ENCODE data around the gene UPP2. TPM values are rescaled to one million over a fixed set of nuclear protein-coding genes. Genes with fewer than 3 reads are reported as not detected.

Gene UPP2
- total RNA-seq, 4 donors from 2014 or later, result 0.11 TPM; not detected in 3

GRCh38 chr2:158143703-158144360 is 42.2 kb downstream of the UPP2 start:
- 69 to 76% methylated on average over 3 of the region's 3 CpGs for WGBS, 2 donors
- intact Hi-C loops (cut with DNase I), result no loop called here
- H3K27ac ChIP-seq, result no peak overlapping the region

DNA sequence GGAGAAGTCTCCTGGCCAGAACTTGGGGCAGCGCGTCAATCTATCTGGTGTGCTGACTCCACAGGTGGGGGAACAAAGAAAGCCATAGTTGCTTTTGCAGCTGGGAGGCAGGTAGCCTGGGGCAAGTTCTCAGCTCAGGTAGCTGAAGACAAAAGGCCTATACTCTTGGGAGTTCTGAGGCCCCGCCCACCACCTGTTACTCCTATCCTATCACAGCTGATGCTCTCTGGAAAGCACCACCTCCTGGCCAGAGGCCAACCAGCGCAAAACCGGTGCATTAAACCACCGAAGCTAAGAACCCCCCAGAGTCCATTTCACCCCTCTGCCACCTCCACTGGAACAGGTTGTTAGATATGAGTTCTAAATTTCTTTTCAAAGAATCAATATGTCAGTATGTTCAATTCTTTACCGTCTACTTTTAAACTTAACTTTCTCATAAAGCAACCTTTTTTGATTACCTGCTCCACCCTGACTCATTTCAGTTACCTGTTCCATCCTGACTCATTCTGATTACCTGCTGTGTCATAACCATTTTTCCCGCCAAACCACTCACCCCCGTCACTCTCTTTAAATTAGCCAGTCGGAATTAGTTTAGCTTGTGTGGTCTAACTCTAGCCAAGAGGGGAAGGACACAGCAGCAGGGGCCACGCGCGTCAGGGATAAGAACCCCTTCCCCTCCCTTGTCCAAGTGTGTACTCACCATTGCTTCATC is 43.4 kb downstream of the UPP2 start:
- Histone ChIP-seq H3K4me3 (replicated peaks in 1 of 3) (no peak overlapping the region), H3K27ac (no peak overlapping the region), H3K27me3 (no peaks in the 10 kb centered on the region), H3K9me3 (no peaks in the 10 kb centered on the region), H3K4me1 (no peaks in the 10 kb centered on the region), H3K36me3 (no peaks in the 10 kb centered on the region)
- no peak for TF ChIP-seq CTCF (IDR thresholded peaks at IDR 0.05)
- intact Hi-C loops (cut with DNase I), result no loop called here
- 94 to 95% methylated on average over 13 of the region's 13 CpGs for WGBS, 2 donors
- DNase-seq, result no peak

More at GRCh38 chr2:158143703-158144360, 42.2 kb downstream of the UPP2 start:
- Histone ChIP-seq H3K4me1 (no peaks in the 10 kb centered on the region), H3K36me3 (no peaks in the 10 kb centered on the region), H3K4me3 (replicated peaks in 1 of 3) (no peak overlapping the region), H3K9me3 (no peaks in the 10 kb centered on the region), H3K27me3 (no peaks in the 10 kb centered on the region)
- DNase-seq, result no peak
- no peak for TF ChIP-seq POLR2A (IDR thresholded peaks at IDR 0.05)
- TF ChIP-seq CTCF (IDR thresholded peaks at IDR 0.05), result no peak

GRCh38 chr2:158153270-158154015 is 51.8 kb downstream of the UPP2 start:
- 87 to 92% methylated on average over 2 to 3 of the region's 3 CpGs for WGBS, 2 donors
- no peak for TF ChIP-seq CTCF (IDR thresholded peaks at IDR 0.05)
- Histone ChIP-seq H3K36me3 (no peaks in the 10 kb centered on the region), H3K4me3 (replicated peaks in 1 of 3) (no peak overlapping the region), H3K27me3 (no peaks in the 10 kb centered on the region), H3K27ac (no peak overlapping the region), H3K9me3 (no peaks in the 10 kb centered on the region), H3K4me1 (no peaks in the 10 kb centered on the region)
- intact Hi-C loops (cut with DNase I), result no loop called here
- DNase-seq, result no peak

DNA sequence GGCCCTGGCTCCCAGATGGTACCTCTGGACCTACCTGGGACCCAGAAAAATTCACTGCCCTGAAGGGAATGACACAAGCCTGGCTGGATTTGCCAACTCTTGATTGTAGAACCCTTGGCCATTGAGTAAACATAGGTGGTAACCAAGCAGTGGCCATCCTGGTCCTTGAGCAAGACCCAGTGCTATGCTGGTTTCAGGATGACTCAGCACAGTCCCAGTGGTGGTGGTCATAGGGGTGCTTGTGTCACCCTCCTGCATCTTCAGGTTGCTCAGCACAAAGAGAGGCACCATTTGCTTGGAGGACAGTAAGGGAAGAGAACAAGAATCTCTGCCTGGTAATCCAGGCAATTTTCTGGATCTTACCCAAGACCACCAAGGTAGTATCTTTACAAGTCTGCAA is 52.9 kb downstream of the UPP2 start:
- no peaks in the 10 kb centered on the region for H3K36me3 ChIP-seq
- no peaks in the 10 kb centered on the region for H3K9me3 ChIP-seq
- no peaks in the 10 kb centered on the region for H3K4me1 ChIP-seq
- H3K27ac ChIP-seq, result no peak overlapping the region
- H3K4me3 ChIP-seq (replicated peaks in 1 of 3), result no peak overlapping the region
- TF ChIP-seq POLR2A (IDR thresholded peaks at IDR 0.05), result no peak
- TF ChIP-seq CTCF (IDR thresholded peaks at IDR 0.05), result no peak
- H3K27me3 ChIP-seq, result no peaks in the 10 kb centered on the region
- intact Hi-C loops (cut with DNase I), result no loop called here
- DNase-seq, result no peak

DNA sequence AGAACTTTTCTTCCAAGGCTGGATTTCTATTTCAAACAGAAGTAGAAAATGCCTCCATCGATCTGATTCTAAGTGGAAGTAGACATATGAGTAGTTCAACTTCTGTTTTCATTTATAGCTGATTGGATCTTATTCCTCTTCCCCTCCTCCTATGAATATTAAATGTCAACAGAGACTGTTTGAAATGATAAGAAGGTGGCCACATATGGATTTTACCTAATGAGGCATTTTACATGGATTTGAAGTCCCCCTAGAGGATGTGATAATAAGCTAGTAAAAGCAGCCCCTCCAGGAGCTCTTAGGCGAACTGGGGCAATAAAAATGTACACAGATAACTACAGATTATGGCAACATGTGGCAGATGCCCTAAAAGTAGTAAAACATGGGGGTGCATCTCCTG is 71.0 kb downstream of the UPP2 start:
- Histone ChIP-seq H3K27me3 (no peaks in the 10 kb centered on the region), H3K4me1 (no peaks in the 10 kb centered on the region), H3K9me3 (no peaks in the 10 kb centered on the region), H3K4me3 (replicated peaks in 1 of 3) (no peak overlapping the region), H3K36me3 (no peaks in the 10 kb centered on the region), H3K27ac (no peak overlapping the region)
- intact Hi-C loops (cut with DNase I), result no loop called here
- DNase-seq, result no peak
- no peak for TF ChIP-seq POLR2A (IDR thresholded peaks at IDR 0.05)
- no peak for TF ChIP-seq CTCF (IDR thresholded peaks at IDR 0.05)
- WGBS, 2 donors, result 43 to 48% methylated on average over 2 of the region's 2 CpGs
